Smooth muscle cell (in vitro differentiated cells): Measurements from ENCODE around the gene QRICH1. TPM values are rescaled to one million over a fixed set of nuclear protein-coding genes. Genes with fewer than 3 reads are reported as not detected.

ENCODE experiments used
- DNase-seq: peaks from one replicate; lab custom pipeline; 2025; ENCODE audit not compliant: unreplicated experiment; lab: John Stamatoyannopoulos, UW
- H2AFZ ChIP-seq: fragments of 200-600 bp; sonication (generic); 2 replicates; pipeline ENCODE4 v1.6.0; 2016; ENCODE audit warnings: antibody characterized with exemption, low read depth, mild to moderate bottlenecking
- H3F3A ChIP-seq: fragments of 200-600 bp; sonication (generic); 2 replicates; pipeline ENCODE4 v1.6.0; 2017; ENCODE audit warnings: antibody characterized with exemption, low read depth
- H3K27ac ChIP-seq: fragments of 200-600 bp; sonication (generic); 2 replicates; pipeline ENCODE4 v1.5.1; 2016; ENCODE audit warnings: low read depth, mild to moderate bottlenecking
- H3K27me3 ChIP-seq: fragments of 200-600 bp; sonication (generic); 2 replicates; pipeline ENCODE4 v1.6.1; 2016; ENCODE audit warnings: low read depth, mild to moderate bottlenecking
- H3K36me3 ChIP-seq: fragments of 200-600 bp; sonication (generic); 2 replicates; pipeline ENCODE4 v1.5.1; 2016; ENCODE audit warnings: low read depth
- H3K4me1 ChIP-seq: fragments of 200-600 bp; sonication (generic); 2 replicates; pipeline ENCODE4 v1.5.1; 2016; ENCODE audit warnings: low read depth
- H3K4me2 ChIP-seq: fragments of 200-600 bp; sonication (generic); 2 replicates; pipeline ENCODE4 v1.6.0; 2016; ENCODE audit warnings: mild to moderate bottlenecking
- H3K4me3 ChIP-seq: fragments of 200-600 bp; sonication (generic); 2 replicates; pipeline ENCODE4 v1.5.1; 2016; ENCODE audit warnings: mild to moderate bottlenecking
- H3K79me2 ChIP-seq: fragments of 200-600 bp; sonication (generic); 2 replicates; pipeline ENCODE4 v1.6.0; 2016; ENCODE audit warnings: low read depth, mild to moderate bottlenecking
- H3K9ac ChIP-seq: fragments of 200-600 bp; sonication (generic); 2 replicates; pipeline ENCODE4 v1.6.0; 2016; ENCODE audit warnings: low read depth
- H3K9me3 ChIP-seq: fragments of 200-600 bp; sonication (generic); replicated peaks from 2 replicates; pipeline ENCODE4 v1.5.1; 2016; ENCODE audit warnings: low read depth
- H4K20me1 ChIP-seq: fragments of 200-600 bp; sonication (generic); 2 replicates; pipeline ENCODE4 v1.6.0; 2016; ENCODE audit warnings: low read depth
- WGBS: methylation state at CpG from one replicate; pipeline ENCODE4 v1.1.7; 2016; ENCODE audit warnings: low lambda C conversion rate; 5-methylcytosine and 5-hydroxymethylcytosine counted together
- polyA plus RNA-seq: library from polyadenylated mRNA; unstranded; fragments of >200 nt; fragmentation: Nextera tagmentation; extraction: Ambion mirVana; gene quantifications from 2 replicates; pipeline ENCODE4 v1.2.1, GENCODE V29; 2016
- total RNA-seq: library from RNA; depleted of rRNA; stranded (reverse); fragments of >200 nt; gene quantifications from 2 replicates; pipeline ENCODE4 v1.2.3, GENCODE V29; 2014
- TF ChIP-seq, protein P1 (sequence below): fragments of 200-600 bp; sonication (generic); IDR thresholded peaks from 2 replicates; pipeline ENCODE4 v1.5.1; 2017; ENCODE audit warnings: borderline replicate concordance, mild to moderate bottlenecking, antibody characterized with exemption; ENCODE audit not compliant: insufficient read depth, poor library complexity, severe bottlenecking

Gene QRICH1
- total and polyA plus RNA-seq, 2 experiments from 2014 or later, result 38.2 to 62.0 TPM

DNA sequence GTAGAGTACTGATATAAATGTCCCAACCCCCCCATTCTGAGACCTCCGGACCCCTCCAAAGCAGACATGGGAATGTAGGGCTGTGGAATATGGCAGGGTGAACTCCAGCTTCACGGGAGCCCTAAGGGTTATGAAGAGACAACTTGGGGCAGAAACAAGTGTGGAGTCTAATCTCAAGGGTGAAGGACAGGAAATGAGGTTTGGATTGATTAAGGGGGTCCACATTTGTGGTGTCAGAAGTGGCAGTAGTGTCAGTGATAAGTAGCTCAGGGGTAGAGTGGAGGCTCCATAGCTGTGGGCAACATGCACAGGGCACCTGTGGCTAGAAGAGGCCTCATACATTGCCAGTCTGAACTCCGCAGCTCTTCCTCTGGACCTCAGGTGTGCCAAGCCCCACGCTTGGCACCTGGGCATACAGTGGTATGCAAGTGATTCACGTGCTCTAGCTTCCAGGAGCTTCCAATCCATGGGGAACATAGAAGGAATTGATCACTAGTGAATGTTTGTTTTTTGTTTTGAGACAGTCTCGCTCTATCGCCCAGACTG lies 108.0 kb downstream of the QRICH1 start:
- no peaks in the 10 kb centered on the region for H3K9me3 ChIP-seq
- H3K27ac ChIP-seq, result no peak overlapping the region
- H3K4me2 ChIP-seq, result no peak overlapping the region
- no peak overlapping the region for H3K4me3 ChIP-seq
- H3K36me3 ChIP-seq, result no peaks in the 10 kb centered on the region
- WGBS, result 96% methylated on average over 7 of the region's 7 CpGs
- TF ChIP-seq, protein P1, sequence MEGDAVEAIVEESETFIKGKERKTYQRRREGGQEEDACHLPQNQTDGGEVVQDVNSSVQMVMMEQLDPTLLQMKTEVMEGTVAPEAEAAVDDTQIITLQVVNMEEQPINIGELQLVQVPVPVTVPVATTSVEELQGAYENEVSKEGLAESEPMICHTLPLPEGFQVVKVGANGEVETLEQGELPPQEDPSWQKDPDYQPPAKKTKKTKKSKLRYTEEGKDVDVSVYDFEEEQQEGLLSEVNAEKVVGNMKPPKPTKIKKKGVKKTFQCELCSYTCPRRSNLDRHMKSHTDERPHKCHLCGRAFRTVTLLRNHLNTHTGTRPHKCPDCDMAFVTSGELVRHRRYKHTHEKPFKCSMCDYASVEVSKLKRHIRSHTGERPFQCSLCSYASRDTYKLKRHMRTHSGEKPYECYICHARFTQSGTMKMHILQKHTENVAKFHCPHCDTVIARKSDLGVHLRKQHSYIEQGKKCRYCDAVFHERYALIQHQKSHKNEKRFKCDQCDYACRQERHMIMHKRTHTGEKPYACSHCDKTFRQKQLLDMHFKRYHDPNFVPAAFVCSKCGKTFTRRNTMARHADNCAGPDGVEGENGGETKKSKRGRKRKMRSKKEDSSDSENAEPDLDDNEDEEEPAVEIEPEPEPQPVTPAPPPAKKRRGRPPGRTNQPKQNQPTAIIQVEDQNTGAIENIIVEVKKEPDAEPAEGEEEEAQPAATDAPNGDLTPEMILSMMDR, result no peak
- H3K4me1 ChIP-seq, result peaks cover 8% of the 10 kb centered on the region
- no peaks in the 10 kb centered on the region for H3K79me2 ChIP-seq
- peaks cover 3% of the 10 kb centered on the region for H3F3A ChIP-seq
- H3K9ac ChIP-seq, result no peak overlapping the region
- H3K27me3 ChIP-seq, result no peaks in the 10 kb centered on the region
- no peak overlapping the region for H2AFZ ChIP-seq
- no peaks in the 10 kb centered on the region for H4K20me1 ChIP-seq
- DNase-seq, result no peak

- TF ChIP-seq, protein P1, result no peak
- H3K4me1 ChIP-seq, result peaks cover 8% of the 10 kb centered on the region
- no peaks in the 10 kb centered on the region for H3K27me3 ChIP-seq
- no peak overlapping the region for H3K4me3 ChIP-seq
- H4K20me1 ChIP-seq, result no peaks in the 10 kb centered on the region
- H3K36me3 ChIP-seq, result no peaks in the 10 kb centered on the region
- no peak overlapping the region for H3K9ac ChIP-seq
- no peak overlapping the region for H3K4me2 ChIP-seq
- peaks cover 3% of the 10 kb centered on the region for H3F3A ChIP-seq
- peak overlapping the region; percentile 42 for H3K27ac ChIP-seq
- H3K9me3 ChIP-seq, result no peaks in the 10 kb centered on the region
- no peak overlapping the region for H2AFZ ChIP-seq
- DNase-seq, result no peak
- no peaks in the 10 kb centered on the region for H3K79me2 ChIP-seq
Measured at GRCh38 chr3:48984663-48985062, 109.2 kb downstream of the QRICH1 start.

GRCh38 chr3:48983096-48983495 lies 110.8 kb downstream of the QRICH1 start:
- Histone ChIP-seq H3K79me2 (no peaks in the 10 kb centered on the region), H3K4me1 (no peaks in the 10 kb centered on the region), H3K4me3 (no peak overlapping the region), H3K27ac (no peak overlapping the region), H3F3A (no peaks in the 10 kb centered on the region), H3K36me3 (no peaks in the 10 kb centered on the region), H3K4me2 (no peak overlapping the region), H2AFZ (no peak overlapping the region), H3K27me3 (no peaks in the 10 kb centered on the region), H3K9ac (no peak overlapping the region), H3K9me3 (no peaks in the 10 kb centered on the region), H4K20me1 (no peaks in the 10 kb centered on the region)
- TF ChIP-seq, protein P1, result no peak
- DNase-seq, result no peak
- WGBS, result 96% methylated on average over 4 of the region's 4 CpGs

DNA sequence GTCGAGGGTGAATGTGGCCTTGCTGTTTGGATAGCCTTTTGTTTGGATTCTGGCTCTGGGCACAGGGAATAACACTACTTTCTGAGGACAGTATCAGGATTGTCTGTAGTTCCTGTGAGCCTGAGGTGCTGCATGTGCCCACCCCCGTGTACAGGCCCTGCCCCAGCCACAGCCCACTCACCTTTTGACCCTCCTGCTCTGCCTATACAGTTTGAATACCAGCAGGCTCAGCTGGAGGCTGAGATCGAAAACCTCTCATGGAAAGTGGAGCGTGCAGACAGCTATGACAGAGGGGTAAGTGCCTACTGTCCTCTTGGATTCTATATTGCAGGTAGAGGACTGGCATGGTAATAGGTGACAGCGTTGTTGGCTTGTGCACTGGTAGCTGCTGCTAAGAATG lies 111.2 kb downstream of the QRICH1 start:
- no peaks in the 10 kb centered on the region for H3F3A ChIP-seq
- no peak overlapping the region for H3K4me2 ChIP-seq
- DNase-seq, result no peak
- H3K9me3 ChIP-seq, result no peaks in the 10 kb centered on the region
- WGBS, result 99% methylated on average over 5 of the region's 5 CpGs
- H4K20me1 ChIP-seq, result no peaks in the 10 kb centered on the region
- no peaks in the 10 kb centered on the region for H3K79me2 ChIP-seq
- TF ChIP-seq, protein P1, result no peak
- no peaks in the 10 kb centered on the region for H3K4me1 ChIP-seq
- no peaks in the 10 kb centered on the region for H3K36me3 ChIP-seq
- no peak overlapping the region for H3K27ac ChIP-seq
- H3K4me3 ChIP-seq, result no peak overlapping the region
- no peak overlapping the region for H3K9ac ChIP-seq
- H3K27me3 ChIP-seq, result no peaks in the 10 kb centered on the region
- no peak overlapping the region for H2AFZ ChIP-seq
